ENCODE measurements around the gene SLC22A14.
A peak's percentile ranks its signal among the peaks of the same experiment; 100 is the strongest.
"Not testable (repeated sequence)": the region's sequence is repeated elsewhere in the genome, so short reads cannot be mapped to it uniquely, and the experiment has no call there.

SLC22A14 gene

GRCh38 chr3:38314764-38315487, 32.8 kb downstream of the SLC22A14 start:
- no peak for DNase-seq

- no peak for DNase-seq
Observed at GRCh38 chr3:38315488-38316230, 33.6 kb downstream of the SLC22A14 start.

DNA sequence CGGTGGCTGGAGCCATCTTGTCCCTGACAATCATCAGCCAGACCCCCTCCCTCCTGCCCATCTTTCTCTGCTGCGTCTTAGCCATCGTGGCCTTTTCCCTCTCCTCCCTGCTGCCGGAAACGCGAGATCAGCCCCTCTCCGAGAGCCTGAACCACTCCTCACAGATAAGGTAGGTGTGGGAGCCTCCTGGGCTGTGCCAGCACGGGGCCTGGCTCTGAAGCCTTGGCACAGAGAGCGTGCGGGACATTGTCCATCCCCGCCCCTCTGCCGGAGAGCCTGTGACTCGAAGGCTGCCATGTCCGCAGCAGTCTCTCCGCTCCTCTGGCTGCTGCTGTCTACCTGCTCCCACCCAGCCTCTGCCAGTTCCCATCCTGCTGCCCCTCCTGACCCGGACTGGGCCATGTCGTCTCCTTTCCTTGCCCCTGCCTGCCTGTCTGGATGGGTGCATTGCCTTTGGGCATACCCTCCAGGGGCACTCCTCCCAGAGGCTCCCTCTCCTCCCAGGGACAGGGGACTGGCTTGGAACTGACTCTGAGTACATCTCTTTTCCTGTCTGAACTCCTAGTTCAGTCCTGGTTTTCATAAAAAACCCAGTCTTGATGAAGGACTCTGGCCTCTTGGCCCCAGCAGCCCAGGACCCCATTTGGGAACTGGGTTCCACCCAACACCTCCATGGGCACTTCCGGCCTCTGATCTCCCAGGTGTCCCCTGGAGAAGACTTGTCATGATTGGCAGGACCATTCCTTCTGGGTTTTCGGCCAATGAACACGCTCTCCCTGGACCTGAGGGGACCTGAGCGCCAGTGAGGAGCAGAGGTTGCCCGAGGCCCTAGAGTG, 34.5 kb downstream of the SLC22A14 start:
- no peak for DNase-seq

GRCh38 chr3:38317192-38317759, 35.2 kb downstream of the SLC22A14 start:
- no peak for DNase-seq

DNA sequence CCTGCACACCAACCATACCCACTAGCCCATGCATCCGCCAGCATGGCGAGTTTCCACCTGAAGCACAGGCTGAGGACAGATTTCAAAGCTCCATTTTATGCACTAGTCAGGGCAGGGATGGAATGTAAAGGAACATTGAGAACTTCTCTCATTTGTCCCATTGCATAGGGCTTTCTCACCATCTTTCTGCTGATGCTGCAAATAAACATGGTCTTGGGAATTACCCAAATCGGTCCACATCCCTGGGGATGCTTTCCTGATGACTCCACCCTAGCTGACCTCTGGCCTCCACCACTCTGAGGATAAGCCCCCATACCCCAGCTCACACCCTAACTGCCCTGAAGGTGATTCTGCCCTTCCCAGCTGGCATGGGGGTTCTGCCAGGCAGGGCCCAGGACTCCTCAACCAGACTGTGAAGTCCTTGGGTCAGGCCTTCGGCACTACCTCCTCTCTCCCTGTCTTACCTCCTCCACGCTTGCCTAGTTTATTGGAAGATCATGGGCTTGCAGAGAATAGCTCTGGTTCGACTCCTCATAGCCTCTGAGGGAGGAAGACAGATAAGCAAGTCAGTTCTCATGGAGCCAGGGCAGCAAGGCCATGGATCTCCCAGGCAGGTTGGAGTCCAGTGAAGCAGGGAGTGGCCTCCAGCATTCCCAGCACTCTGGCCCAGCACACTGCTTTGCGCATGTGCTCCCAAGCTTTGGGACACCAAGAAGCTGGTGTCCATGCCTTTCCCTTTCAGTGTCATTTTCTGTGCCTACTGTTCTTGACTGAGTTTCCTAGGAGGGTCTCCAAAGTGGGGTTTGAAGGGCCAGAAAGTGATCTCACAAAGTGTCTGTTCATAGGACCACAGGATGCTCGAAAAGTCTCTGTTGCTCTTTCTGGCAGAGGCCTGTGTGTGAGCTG, 36.9 kb downstream of the SLC22A14 start:
- DNase-seq = no peak

DNA sequence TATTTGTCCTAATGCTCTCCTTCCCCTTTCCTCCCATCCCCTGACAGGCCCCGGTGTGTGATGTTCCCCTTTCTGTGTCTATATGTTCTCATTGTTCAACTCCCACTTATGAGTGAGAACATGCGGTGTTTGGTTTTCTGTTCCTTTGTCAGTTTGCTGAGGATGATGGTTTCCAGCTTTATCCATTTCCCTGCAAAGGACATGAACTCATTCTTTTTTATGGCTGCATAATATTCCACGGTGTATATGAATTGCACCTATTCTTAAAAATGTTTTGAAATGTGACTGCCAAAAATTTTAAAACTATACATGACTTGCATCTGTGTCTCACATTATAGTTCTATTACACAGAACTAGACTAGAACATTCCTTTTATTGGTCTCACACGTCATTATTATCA, 38.5 kb downstream of the SLC22A14 start:
- DNase-seq = not testable (repeated sequence)

GRCh38 chr3:38323060-38323459, 41.0 kb downstream of the SLC22A14 start:
- DNase-seq = no peak

DNA sequence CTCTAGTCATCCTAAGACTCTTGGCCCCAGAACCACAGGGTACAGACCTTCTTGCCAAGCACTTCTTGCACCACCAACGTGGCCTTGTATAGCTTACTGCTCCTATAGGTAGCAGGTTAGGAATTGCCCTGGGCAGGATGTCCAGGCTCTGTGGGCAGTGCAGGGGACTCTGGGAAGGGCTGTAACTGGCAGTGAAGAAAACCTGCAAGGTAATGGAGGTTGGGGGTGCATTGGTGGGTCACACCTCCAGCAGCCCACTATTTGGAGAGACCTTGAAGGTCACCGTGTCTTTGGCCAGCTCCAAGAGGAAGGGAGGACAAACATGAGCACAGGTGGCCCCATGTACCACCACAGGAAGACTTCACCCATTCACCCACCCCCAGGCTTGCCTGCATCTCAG, 43.2 kb downstream of the SLC22A14 start:
- no peak for DNase-seq

GRCh38 chr3:38327335-38328009, 45.4 kb downstream of the SLC22A14 start:
- no peak for DNase-seq

DNA sequence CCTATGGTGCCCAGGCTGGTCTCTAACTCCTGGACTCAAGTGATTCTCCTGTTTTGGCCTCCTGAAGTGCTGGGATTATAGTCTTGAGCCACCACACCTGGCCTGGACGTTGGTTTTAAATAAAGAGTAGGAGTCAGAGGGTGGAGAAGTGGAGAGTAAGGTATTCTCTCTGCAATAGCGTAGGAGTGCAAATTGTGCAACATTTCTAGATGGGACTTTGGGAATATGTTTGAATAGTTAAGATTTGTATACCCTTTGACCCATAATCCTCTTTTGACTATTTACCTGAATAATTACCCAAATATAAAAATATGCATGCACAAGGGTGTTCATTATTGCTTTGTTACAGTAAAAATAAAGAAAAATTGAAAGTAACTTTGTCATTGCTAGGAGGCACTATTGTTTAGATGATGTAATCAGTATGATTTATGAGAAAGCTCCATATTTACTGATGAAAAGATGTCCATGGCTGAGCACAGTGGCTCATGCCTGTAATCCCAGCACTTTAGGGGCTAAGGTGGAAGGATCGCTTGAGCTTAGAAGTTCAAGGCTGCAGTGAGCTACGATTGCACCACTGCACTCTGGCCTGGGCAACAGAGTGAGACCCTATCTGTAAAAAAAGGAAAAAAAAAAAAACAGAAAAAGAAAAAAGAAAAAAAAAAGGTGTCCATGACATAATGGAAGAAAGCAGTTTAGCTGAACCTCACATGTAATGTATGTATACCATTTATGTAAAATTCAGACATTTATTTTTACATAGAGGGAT, 49.3 kb downstream of the SLC22A14 start:
- no peak for DNase-seq

DNA sequence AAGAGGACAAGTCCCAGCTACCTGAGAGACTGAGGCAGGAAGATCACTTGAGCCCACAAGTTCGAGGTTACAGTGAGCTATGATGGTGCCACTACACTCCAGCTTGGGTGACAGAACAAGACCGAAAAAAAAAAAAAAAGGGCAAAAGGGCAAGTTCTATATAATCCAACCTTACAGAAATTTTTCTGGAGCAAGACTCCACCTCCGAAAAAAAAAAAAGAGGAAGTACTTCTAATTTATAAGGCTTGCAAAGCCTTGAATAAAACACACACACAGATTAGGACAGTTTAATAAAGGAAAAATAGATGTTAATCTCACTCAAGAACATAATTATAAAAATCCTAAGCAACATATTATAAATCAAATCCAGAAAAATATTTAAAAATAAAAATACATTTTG, 50.1 kb downstream of the SLC22A14 start:
- no peak for DNase-seq

DNA sequence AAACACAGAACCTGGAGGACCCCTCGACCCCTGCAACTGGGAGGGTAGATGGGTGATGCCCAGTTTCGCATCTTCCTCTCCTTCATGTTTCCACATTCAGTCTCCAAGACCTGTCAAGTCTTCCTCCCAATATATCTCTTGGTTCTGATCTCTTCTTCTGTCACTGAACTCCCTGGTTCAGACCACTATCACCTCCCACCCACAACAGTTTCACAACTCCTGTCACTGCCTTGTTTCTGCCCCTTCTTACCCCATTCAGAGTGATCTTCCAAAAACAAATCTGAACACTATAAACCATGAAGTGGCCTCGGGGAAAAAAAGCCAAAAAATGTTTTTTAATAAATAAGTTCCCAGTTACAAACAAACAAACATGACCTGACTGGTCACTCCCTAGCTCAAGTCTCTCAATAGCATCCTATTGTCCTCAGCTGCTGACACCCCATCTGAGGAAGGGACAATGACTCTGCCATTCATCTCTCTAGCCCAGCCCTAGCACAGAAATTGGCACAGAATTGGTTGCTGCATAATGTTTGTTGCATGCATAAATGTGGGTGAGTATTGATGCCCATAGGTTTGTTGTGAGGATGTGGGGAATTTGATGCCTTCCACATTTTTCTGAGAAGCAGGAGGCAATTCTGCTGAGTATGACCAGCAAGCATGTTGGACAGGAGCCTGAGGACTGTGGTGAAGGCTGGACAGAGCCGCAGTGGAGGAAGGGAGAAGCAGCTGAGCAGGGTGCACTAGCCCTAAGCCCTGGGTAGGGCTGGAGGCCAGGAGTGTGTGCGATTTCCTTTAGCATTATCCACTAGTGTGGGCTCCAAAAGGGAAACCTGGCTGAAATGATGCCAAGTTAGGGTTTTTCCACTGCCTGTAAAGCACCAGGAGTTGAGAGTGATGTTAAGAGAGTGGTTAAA, 52.3 kb downstream of the SLC22A14 start:
- DNase-seq = no peak

DNA sequence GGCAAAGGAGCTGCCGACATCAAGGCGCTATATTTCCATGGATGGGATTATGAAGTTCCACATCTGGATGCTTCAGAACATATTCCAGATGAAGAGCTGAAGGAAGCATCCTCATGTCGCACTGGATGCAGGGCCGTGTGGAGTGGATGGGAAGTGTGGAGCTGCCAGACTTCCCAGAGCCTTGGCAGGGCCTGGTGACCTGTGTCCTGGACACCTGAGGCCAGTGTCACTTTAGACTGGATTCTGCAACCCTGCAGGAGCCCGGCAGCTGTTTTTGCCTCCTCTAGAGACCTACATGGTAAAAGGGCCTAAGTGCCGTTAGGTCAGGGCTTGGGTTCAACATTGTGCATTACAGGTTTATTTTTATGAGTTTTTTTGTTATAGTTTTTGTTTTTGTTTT, 53.2 kb downstream of the SLC22A14 start:
- no peak for DNase-seq

DNA sequence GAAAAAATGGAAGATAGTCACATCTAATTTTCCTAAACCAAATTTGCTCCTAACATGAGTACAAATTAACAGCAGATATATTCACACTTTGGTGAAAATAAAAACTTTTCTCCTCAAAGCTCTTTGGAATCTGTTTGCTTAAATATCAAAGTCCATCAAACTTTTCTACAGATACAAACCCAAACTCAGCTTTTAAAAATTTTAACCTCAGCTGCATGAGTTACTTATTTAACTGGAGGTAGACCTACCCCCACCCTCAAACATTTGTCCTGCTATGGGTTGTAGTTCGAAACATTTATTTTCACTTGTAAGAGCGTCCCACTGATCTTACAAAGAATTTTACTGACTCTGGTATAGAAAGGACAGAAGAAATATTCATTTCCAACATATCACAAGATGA, 55.6 kb downstream of the SLC22A14 start:
- no peak for DNase-seq

GRCh38 chr3:38343797-38344594, 61.9 kb downstream of the SLC22A14 start:
- no peak for DNase-seq

- no peak for DNase-seq
Observed at GRCh38 chr3:38345879-38346586, 63.9 kb downstream of the SLC22A14 start.

DNA sequence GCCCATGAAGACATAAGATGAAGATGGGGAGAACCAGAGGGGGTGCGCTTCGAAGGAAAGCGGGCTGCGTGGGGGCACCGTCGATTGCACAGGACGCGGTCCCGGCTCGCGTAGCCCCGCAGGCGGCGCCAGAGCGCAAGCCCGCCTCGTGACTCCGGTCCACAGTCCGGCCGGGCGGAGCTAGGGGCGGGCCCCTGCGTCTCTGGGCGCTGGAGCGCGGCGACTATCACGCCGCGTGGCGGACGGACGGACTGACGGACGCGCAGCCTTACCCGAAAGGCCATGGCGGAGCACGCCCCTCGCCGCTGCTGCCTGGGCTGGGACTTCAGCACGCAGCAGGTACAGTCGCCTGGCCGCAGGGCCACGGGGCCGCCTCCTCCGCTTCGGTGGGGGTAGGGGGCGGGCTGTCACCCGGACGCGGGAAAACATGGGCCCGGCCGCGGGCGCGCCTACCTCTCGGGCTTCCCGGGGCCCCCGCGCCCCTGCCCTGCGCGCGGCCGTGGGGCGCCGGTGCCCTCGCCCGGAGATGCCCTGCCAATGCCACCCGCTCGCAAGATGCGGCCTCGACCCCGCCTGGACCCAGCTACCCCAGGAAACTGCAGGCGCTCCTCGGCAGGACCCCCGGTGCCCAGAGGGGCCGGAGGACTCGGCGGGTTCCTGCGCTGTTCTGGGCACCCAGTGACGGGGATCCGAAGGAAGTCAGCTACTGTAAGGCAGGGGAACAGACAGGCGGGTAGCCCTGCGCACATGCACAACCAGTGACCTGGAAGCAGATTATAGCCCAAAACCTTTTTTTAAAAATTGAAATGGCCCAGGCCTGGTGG, 64.7 kb downstream of the SLC22A14 start, which contains the start of gene XYLB:
TSS of gene XYLB (plus strand) at position 199 of the 824 bp plus-strand sequence. CDS start at position 283, 84 bp downstream.
- DNase-seq = peak; percentile 2

Data from DMS79 treated with DMSO at 0.1 percent for 48 hours (cell line).